Epithelial cell of esophagus (primary cell): ENCODE results near the gene DDT.
"Not testable (repeated sequence)": the region's sequence is repeated elsewhere in the genome, so short reads cannot be mapped to it uniquely, and the experiment has no call there.

Source experiments
- DNase-seq: peaks from one replicate; pipeline ENCODE4 v3.0.0; 2010; ENCODE audit warnings: low read depth
- H3K4me3 ChIP-seq: 2 replicates; pipeline ENCODE4 v1.5.1; 2011; ENCODE audit warnings: mild to moderate bottlenecking, low read length, control low read depth
- TF ChIP-seq, protein P1 (sequence below): IDR thresholded peaks from 2 replicates; pipeline ENCODE4 v1.5.1; 2011; ENCODE audit warnings: low read depth, mild to moderate bottlenecking, low read length, control low read depth, inconsistent platforms; ENCODE audit not compliant: insufficient read depth; ENCODE audit errors: missing control alignments

The DDT gene

DNA sequence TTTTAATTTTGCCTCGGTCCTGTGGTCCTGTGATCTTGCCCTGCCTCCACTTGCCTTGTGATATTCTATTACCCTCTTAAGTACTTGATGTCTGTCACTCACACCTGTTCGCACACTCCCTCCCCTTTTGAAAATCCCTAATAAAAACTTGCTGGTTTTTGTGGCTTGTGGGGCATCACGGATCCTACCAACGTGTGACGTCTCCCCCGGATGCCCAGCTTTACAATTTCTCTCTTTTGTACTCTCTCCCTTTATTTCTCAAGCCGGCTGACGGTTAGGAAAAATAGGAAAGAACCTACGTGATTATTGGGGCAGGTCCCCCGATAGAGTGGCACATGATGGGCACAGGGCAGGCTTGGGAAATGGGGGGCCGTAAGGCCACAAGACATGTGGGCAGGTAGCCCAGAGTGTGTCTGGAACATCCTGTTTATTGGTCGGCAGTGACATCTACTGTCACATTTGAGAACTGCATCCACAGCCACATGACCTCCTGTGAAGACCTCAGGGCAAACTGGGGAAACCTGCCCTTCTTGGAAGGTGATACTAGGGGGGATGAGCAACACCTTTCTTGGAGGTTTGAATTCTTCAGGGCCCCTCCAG lies 17.8 kb downstream of the DDT start:
- TF ChIP-seq, protein P1, sequence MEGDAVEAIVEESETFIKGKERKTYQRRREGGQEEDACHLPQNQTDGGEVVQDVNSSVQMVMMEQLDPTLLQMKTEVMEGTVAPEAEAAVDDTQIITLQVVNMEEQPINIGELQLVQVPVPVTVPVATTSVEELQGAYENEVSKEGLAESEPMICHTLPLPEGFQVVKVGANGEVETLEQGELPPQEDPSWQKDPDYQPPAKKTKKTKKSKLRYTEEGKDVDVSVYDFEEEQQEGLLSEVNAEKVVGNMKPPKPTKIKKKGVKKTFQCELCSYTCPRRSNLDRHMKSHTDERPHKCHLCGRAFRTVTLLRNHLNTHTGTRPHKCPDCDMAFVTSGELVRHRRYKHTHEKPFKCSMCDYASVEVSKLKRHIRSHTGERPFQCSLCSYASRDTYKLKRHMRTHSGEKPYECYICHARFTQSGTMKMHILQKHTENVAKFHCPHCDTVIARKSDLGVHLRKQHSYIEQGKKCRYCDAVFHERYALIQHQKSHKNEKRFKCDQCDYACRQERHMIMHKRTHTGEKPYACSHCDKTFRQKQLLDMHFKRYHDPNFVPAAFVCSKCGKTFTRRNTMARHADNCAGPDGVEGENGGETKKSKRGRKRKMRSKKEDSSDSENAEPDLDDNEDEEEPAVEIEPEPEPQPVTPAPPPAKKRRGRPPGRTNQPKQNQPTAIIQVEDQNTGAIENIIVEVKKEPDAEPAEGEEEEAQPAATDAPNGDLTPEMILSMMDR, result peak; percentile 78
- peak; percentile 60 for DNase-seq
- H3K4me3 ChIP-seq, result not testable (repeated sequence)

- DNase-seq, H3K4me3 ChIP-seq: not testable (repeated sequence)
Observed at GRCh38 chr22:23955886-23956285, 18.4 kb downstream of the DDT start.

- not testable (repeated sequence) for H3K4me3 ChIP-seq
Observed at GRCh38 chr22:23954991-23955305, 19.3 kb downstream of the DDT start.

GRCh38 chr22:23954193-23954990 lies 19.8 kb downstream of the DDT start:
- H3K4me3 ChIP-seq, DNase-seq: not testable (repeated sequence)

More at GRCh38 chr22:23954991-23955305, 19.3 kb downstream of the DDT start:
- not testable (repeated sequence) for DNase-seq

DNA sequence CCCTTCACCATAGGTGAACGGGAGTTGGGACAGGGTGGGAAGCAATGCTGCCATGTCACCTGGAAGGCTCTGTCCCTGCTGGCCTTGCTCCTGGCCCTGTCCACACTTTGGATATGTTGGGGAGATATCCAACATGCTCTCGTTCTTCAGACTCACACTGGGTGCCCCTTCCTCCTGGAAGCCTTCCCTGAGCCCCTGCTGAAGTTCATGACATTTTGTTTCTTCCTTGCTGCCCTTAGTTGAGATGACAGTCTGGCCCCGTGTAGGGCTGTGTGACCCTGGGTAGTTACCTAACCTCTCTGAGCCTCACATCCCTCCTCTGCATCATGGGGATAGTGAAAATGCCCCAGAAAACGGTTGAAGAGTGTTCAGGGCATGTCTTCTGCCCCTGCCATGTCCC lies 20.8 kb downstream of the DDT start:
- not testable (repeated sequence) for H3K4me3 ChIP-seq, DNase-seq

GRCh38 chr22:23952794-23953405 lies 21.3 kb downstream of the DDT start:
- H3K4me3 ChIP-seq, DNase-seq: not testable (repeated sequence)

DNA sequence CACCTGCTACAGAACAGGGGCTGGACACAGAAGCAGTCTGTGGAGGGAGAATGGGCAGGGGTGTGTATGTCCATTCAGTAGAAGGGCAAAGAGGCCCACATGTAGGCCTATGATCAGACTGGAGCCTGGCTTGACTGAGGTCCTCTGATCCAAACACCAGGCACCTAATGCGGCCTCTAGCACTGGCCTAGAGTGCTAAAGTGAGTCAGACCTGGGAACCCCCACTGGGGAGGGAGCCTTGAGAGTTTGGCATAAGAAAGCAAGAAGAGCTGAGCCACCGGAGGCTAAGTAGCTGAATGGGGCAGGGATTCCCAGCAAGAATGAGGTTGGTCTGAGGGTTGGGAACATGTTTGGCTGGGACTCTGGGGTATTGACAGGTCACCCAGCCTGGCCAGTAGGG lies 22.9 kb downstream of the DDT start:
- not testable (repeated sequence) for H3K4me3 ChIP-seq, DNase-seq

DNA sequence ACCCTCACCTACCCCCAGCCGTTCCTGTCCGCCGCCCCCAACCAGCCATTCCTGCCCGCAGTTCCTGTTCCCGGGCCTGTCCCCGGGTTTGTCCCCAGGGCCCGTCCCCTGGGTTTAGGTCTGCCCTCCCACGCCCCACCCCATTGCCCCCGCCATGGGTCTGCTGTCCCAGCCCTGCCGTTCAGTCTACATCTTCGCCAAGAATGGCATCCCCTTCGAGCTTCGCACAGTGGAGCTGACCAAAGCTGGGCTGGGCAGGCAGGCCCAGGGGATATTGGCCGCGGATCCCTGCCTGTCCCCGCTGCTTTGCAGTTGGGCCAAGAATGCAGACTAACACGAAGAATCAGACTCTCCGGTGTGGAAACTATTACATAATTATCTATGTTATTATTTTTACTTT lies 24.5 kb downstream of the DDT start:
- H3K4me3 ChIP-seq, DNase-seq: not testable (repeated sequence)

GRCh38 chr22:23947391-23947790 lies 26.9 kb downstream of the DDT start:
- DNase-seq, H3K4me3 ChIP-seq: not testable (repeated sequence)

- DNase-seq, H3K4me3 ChIP-seq: not testable (repeated sequence)
Observed at GRCh38 chr22:23940166-23940565, 34.1 kb downstream of the DDT start.

GRCh38 chr22:23939017-23939357 lies 35.3 kb downstream of the DDT start:
- H3K4me3 ChIP-seq, result no peak overlapping the region
- no peak for DNase-seq
- TF ChIP-seq, protein P1, result no peak

GRCh38 chr22:23938328-23939016 lies 35.8 kb downstream of the DDT start:
- TF ChIP-seq, protein P1, result no peak
- no peak for DNase-seq
- H3K4me3 ChIP-seq, result no peak overlapping the region
